GM23338 (cell line): ENCODE measurements around the gene PPP2R1B. TPM values are rescaled to one million over a fixed set of nuclear protein-coding genes. Genes with fewer than 3 reads are reported as not detected.

Experiments
- CREB1 ChIP-seq: fragments of 250-450 bp; sonication (Bioruptor Pico); IDR thresholded peaks from 2 replicates; pipeline ENCODE4 v1.5.0; 2020; ENCODE audit warnings: low read depth, mild to moderate bottlenecking, moderate library complexity
- EZH2 ChIP-seq: fragments of 200-600 bp; sonication (generic); IDR thresholded peaks from one replicate; pipeline ENCODE4 v1.8.0; 2017; ENCODE audit warnings: antibody characterized with exemption, mild to moderate bottlenecking, low read depth; ENCODE audit not compliant: unreplicated experiment
- EZH2phosphoT487 ChIP-seq: fragments of 200-600 bp; sonication (generic); IDR thresholded peaks from one replicate; pipeline ENCODE4 v1.8.1; 2018; ENCODE audit warnings: antibody characterized with exemption; ENCODE audit not compliant: unreplicated experiment
- NANOG ChIP-seq: IDR thresholded peaks from 2 replicates; pipeline ENCODE4 v1.6.1; 2016; ENCODE audit warnings: antibody characterized with exemption, borderline replicate concordance
- POLR2AphosphoS5 ChIP-seq: IDR thresholded peaks from 2 replicates; pipeline ENCODE4 v1.6.1; 2016; ENCODE audit warnings: antibody characterized with exemption, low read depth
- ZNF114 ChIP-seq: fragments of 250-450 bp; sonication (Bioruptor Pico); IDR thresholded peaks from 2 replicates; pipeline ENCODE4 v1.5.0; 2020; ENCODE audit warnings: mild to moderate bottlenecking, moderate library complexity
- ZNF462 ChIP-seq: fragments of 250-450 bp; sonication (Bioruptor Pico); IDR thresholded peaks from 2 replicates; pipeline ENCODE4 v1.5.0; 2020; ENCODE audit warnings: mild to moderate bottlenecking, moderate library complexity
- polyA plus RNA-seq: library from polyadenylated mRNA; unstranded; fragments of >200 nt; fragmentation: Nextera tagmentation; extraction: Ambion mirVana; gene quantifications from 2 replicates; pipeline ENCODE4 v1.2.1, GENCODE V29; 2016
- total RNA-seq: library from RNA; depleted of rRNA; stranded (reverse); fragments of >200 nt; shearing (Covaris generic); gene quantifications from 2 replicates; pipeline ENCODE4 v1.2.3, GENCODE V29; 2014
- TF ChIP-seq, protein P1 (sequence below), 2 experiments: fragments of 200-600 bp in 1 of 2; sonication (generic) in 1 of 2; conservative IDR thresholded peaks; 2 replicates each; pipeline versions ENCODE4 v1.5.1 to v1.6.1; 2016 to 2017; ENCODE audit warnings: antibody characterized with exemption in 2 of 2, low read depth in 2 of 2, mild to moderate bottlenecking in 2 of 2, moderate library complexity in 1 of 2
- TF ChIP-seq, protein P2 (sequence below): IDR thresholded peaks from 2 replicates; pipeline ENCODE4 v1.6.1; 2016; ENCODE audit warnings: antibody characterized with exemption

The PPP2R1B gene
- total and polyA plus RNA-seq, 2 experiments from 2014 or later = 18.5 to 82.0 TPM

DNA sequence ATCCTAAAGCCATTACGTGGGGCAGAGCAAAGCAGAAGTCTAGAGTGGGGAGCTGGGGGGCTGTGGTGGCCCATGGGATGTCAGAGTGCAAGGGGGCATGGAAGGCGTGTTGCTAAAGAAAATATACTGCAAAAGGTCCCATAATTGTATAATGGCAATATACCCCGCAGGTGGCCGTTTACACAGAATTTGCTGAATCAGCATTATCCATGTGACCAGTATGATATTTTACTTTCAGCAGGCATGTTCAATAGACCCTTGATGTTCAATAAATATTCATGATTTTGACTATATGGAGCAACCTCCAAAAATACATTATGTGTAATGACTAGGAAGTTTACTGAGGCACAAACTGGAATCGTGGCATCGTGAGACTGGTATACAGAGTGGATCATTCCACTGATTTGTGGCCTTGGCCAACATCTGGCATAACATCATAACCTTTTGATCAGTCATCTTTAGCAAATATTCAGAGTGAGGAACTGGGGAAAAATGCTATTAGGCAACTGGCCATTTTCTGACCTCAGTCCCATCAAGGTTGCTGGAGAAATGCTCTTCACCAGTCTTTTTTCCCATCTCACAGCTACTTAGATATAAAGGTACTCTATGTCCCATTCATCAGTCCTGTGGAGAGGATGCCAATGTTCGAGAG lies 29.3 kb upstream of the PPP2R1B start (continued):
- no peak for TF ChIP-seq ZNF462 (CRISPR knock-in tag)
- TF ChIP-seq CREB1 (CRISPR knock-in tag) = no peak
- TF ChIP-seq NANOG = no peak
- TF ChIP-seq EZH2 = no peak
- no peak for TF ChIP-seq ZNF114 (CRISPR knock-in tag)
- TF ChIP-seq POLR2AphosphoS5 = no peak
- TF ChIP-seq, protein P1, sequence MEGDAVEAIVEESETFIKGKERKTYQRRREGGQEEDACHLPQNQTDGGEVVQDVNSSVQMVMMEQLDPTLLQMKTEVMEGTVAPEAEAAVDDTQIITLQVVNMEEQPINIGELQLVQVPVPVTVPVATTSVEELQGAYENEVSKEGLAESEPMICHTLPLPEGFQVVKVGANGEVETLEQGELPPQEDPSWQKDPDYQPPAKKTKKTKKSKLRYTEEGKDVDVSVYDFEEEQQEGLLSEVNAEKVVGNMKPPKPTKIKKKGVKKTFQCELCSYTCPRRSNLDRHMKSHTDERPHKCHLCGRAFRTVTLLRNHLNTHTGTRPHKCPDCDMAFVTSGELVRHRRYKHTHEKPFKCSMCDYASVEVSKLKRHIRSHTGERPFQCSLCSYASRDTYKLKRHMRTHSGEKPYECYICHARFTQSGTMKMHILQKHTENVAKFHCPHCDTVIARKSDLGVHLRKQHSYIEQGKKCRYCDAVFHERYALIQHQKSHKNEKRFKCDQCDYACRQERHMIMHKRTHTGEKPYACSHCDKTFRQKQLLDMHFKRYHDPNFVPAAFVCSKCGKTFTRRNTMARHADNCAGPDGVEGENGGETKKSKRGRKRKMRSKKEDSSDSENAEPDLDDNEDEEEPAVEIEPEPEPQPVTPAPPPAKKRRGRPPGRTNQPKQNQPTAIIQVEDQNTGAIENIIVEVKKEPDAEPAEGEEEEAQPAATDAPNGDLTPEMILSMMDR (conservative IDR thresholded peaks at IDR 0.05; ENCODE audit: low read depth in 2 of 2) = no peak
- TF ChIP-seq EZH2phosphoT487 = no peak
- TF ChIP-seq, protein P2, sequence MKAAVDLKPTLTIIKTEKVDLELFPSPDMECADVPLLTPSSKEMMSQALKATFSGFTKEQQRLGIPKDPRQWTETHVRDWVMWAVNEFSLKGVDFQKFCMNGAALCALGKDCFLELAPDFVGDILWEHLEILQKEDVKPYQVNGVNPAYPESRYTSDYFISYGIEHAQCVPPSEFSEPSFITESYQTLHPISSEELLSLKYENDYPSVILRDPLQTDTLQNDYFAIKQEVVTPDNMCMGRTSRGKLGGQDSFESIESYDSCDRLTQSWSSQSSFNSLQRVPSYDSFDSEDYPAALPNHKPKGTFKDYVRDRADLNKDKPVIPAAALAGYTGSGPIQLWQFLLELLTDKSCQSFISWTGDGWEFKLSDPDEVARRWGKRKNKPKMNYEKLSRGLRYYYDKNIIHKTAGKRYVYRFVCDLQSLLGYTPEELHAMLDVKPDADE = no peak
